ENCODE results near the gene MAFF. TPM values are rescaled to one million over a fixed set of nuclear protein-coding genes. Genes with fewer than 3 reads are reported as not detected.

Gene MAFF
- polyA plus RNA-seq, 1 of the 3 experiments (the other 2 are of a cell fraction), result 7.9 TPM

- TF ChIP-seq EZH2phosphoT487 (IDR thresholded peaks at IDR 0.05; ENCODE audit: borderline replicate concordance, low read depth) (no peak), USF2 (IDR thresholded peaks at IDR 0.05; ENCODE audit: borderline replicate concordance, low read depth, low read length) (no peak), MAX (IDR thresholded peaks at IDR 0.05; ENCODE audit: low read depth) (no peak)
Measured at GRCh38 chr22:38187413-38188212, 14.2 kb upstream of the MAFF start (continued).

- WGBS (ENCODE audit: low lambda C conversion rate), result 64% methylated on average over 3 of the region's 3 CpGs
- H3K4me1 ChIP-seq (ENCODE audit: control insufficient read depth in 1 of 2, insufficient read depth in 2 of 2, low read depth in 1 of 2, low read length in 1 of 2), result no peaks in the 10 kb centered on the region
- H3K79me2 ChIP-seq (ENCODE audit: insufficient read depth), result no peaks in the 10 kb centered on the region
- no peak for TF ChIP-seq GATA2 (CRISPR knock-in tag; IDR thresholded peaks at IDR 0.05)
- TF ChIP-seq FOXJ3 (CRISPR knock-in tag; IDR thresholded peaks at IDR 0.05), result no peak
- TF ChIP-seq ZBTB33 (IDR thresholded peaks at IDR 0.05; ENCODE audit: borderline replicate concordance, low read depth), result no peak
- no peak for DNase-seq
- no peaks in the 10 kb centered on the region for H3F3A ChIP-seq (replicated peaks; ENCODE audit: insufficient read depth)
- H3K9me2 ChIP-seq, result no peaks in the 10 kb centered on the region
- no peaks in the 10 kb centered on the region for H3K27me3 ChIP-seq (ENCODE audit: insufficient read depth)
- no peak overlapping the region for H3K4me2 ChIP-seq
- H3K4me3 ChIP-seq (ENCODE audit: low read depth in 2 of 2, low read length in 1 of 2), result no peak overlapping the region
- H4K20me1 ChIP-seq (ENCODE audit: insufficient read depth), result no peaks in the 10 kb centered on the region
- no peak overlapping the region for H3K9ac ChIP-seq
- no peaks in the 10 kb centered on the region for H3K9me3 ChIP-seq
- H3K27ac ChIP-seq (ENCODE audit: low read depth in 2 of 2, low read length in 1 of 2), result no peak overlapping the region
- ChIA-PET POLR2A (no interaction called here), CTCF (no interaction called here)
- no peak overlapping the region for H2AFZ ChIP-seq (ENCODE audit: low read depth)
- no peaks in the 10 kb centered on the region for H3K36me3 ChIP-seq (replicated peaks in 1 of 2; ENCODE audit: control insufficient read depth in 1 of 2, insufficient read depth in 2 of 2, low read length in 1 of 2)
Measured at GRCh38 chr22:38189104-38189503, 12.7 kb upstream of the MAFF start.

GRCh38 chr22:38190581-38190980 lies 11.2 kb upstream of the MAFF start:
- Histone ChIP-seq H2AFZ (ENCODE audit: low read depth) (no peak overlapping the region), H3K4me3 (ENCODE audit: low read depth in 2 of 2, low read length in 1 of 2) (no peak overlapping the region), H3F3A (replicated peaks; ENCODE audit: insufficient read depth) (no peaks in the 10 kb centered on the region), H3K79me2 (ENCODE audit: insufficient read depth) (no peaks in the 10 kb centered on the region), H3K27ac (ENCODE audit: low read depth in 2 of 2, low read length in 1 of 2) (no peak overlapping the region), H3K27me3 (ENCODE audit: insufficient read depth) (no peaks in the 10 kb centered on the region), H3K4me2 (no peak overlapping the region), H4K20me1 (ENCODE audit: insufficient read depth) (no peaks in the 10 kb centered on the region), H3K9me2 (no peaks in the 10 kb centered on the region), H3K4me1 (ENCODE audit: control insufficient read depth in 1 of 2, insufficient read depth in 2 of 2, low read depth in 1 of 2, low read length in 1 of 2) (peaks cover 0 to 4% of the 10 kb centered on the region in 2 experiments; a peak in 1 of 4 replicates), H3K9ac (no peak overlapping the region), H3K36me3 (replicated peaks in 1 of 2; ENCODE audit: control insufficient read depth in 1 of 2, insufficient read depth in 2 of 2, low read length in 1 of 2) (no peaks in the 10 kb centered on the region), H3K9me3 (no peaks in the 10 kb centered on the region)
- DNase-seq, result no peak
- no peak for TF ChIP-seq JUND (IDR thresholded peaks at IDR 0.05)
- no peak for TF ChIP-seq NRF1 (IDR thresholded peaks at IDR 0.05; ENCODE audit: low read depth, low read length)
- no peak for TF ChIP-seq NFIC (IDR thresholded peaks at IDR 0.05; ENCODE audit: borderline replicate concordance)
- TF ChIP-seq EZH2phosphoT487 (IDR thresholded peaks at IDR 0.05; ENCODE audit: borderline replicate concordance, low read depth), result no peak
- no peak for TF ChIP-seq MAX (IDR thresholded peaks at IDR 0.05; ENCODE audit: low read depth)
- TF ChIP-seq MEF2A (IDR thresholded peaks at IDR 0.05; ENCODE audit: borderline replicate concordance, low read depth), result no peak
- TF ChIP-seq RXRA (IDR thresholded peaks at IDR 0.05; ENCODE audit: borderline replicate concordance, low read depth), result no peak
- no peak for TF ChIP-seq YY1 (IDR thresholded peaks at IDR 0.05; ENCODE audit: low read depth)
- no peak for TF ChIP-seq FOSL2 (IDR thresholded peaks at IDR 0.05; ENCODE audit: borderline replicate concordance, low read depth)
- no peak for TF ChIP-seq PBX3 (IDR thresholded peaks at IDR 0.05)
- no peak for TF ChIP-seq CHD2 (IDR thresholded peaks at IDR 0.05; ENCODE audit: low read length, partially characterized antibody)
- TF ChIP-seq ELF1 (IDR thresholded peaks at IDR 0.05), result no peak
- TF ChIP-seq USF2 (IDR thresholded peaks at IDR 0.05; ENCODE audit: borderline replicate concordance, low read depth, low read length), result no peak
- no peak for TF ChIP-seq FOXJ3 (CRISPR knock-in tag; IDR thresholded peaks at IDR 0.05)
- no peak for TF ChIP-seq RAD21 (IDR thresholded peaks at IDR 0.05; ENCODE audit: low read length)
- no peak for TF ChIP-seq POLR2AphosphoS5 (IDR thresholded peaks at IDR 0.05; ENCODE audit: low read depth, low read length)
- no peak for TF ChIP-seq TAF1 (IDR thresholded peaks at IDR 0.05; ENCODE audit: borderline replicate concordance, low read depth, low read length)
- 93% methylated on average over 2 of the region's 6 CpGs for WGBS (ENCODE audit: low lambda C conversion rate)
- POLR2A ChIA-PET, result no interaction called here
- CTCF ChIA-PET, result interaction anchor here (1.4 kb wide), 1 partner anchor 27 kb away, joined by 4 read pairs; no protein-coding TSS in a partner anchor
